GM18519 (cell line): ENCODE results near the gene INO80C.
"Not testable (repeated sequence)": the region's sequence is repeated elsewhere in the genome, so short reads cannot be mapped to it uniquely, and the experiment has no call there.

Experiments
- ATAC-seq: cut with Tn5 transposase; IDR thresholded peaks from one replicate; pipeline ENCODE4 v1.9.1; 2021; ENCODE audit warnings: mild to moderate bottlenecking, moderate library complexity; ENCODE audit not compliant: unreplicated experiment, low FRiP score

INO80C gene

GRCh38 chr18:35489913-35490490 lies 7.8 kb downstream of the INO80C start:
- no peak for ATAC-seq

DNA sequence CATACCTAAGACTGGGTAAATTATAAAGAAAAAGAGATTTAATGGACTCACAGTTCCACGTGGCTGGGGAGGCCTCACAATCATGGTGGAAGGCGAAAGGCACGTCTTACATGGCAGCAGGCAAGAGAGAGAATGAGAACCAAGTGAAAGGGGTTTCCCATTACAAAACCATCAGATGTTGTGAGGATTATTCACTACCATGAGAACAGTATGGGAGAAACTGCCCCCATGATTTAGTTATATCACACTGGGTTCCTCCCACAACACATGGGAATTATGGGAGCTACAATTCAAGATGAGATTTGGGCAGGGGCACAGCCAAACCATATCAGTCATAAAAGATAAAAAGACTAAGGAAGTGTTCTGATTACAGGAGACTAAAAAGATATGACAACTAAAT lies 8.5 kb downstream of the INO80C start:
- ATAC-seq, result not testable (repeated sequence)

DNA sequence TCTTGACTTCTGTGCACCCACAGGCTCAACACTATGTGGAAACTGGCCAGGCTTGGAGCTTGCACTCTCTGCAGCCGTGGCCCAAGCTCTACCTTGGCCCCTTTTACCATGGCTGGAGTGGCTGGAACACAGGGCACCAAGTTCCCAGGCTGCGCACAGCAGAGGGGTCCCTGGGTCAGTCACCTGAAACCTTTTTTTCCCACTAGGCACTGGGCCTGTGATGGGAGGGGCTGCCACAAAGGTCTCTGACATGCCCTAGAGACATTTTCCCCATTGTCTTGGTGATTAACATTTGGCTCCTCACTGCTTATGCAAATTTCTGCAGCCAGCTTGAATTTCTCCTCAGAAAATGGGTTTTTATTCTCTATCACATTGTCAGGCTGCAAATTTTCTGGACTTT lies 9.4 kb downstream of the INO80C start:
- ATAC-seq, result not testable (repeated sequence)

DNA sequence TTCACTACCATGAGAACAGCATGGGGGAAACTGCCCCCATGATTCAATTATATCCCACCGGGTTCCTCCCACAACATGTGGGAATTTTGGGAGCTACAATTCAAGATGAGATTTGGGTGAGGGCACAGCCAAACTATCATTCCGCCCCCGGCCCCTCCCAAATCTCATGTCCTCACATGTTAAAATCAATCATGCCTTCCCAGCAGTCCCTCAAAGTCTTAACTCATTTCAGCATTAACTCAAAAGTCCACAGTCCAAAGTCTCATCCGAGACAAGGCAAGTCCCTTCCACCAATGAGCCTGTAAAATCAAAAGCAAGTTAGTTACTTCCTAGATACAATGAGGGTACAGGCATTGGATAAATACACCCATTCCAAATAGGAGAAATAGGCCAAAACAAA lies 10.2 kb downstream of the INO80C start:
- ATAC-seq, result not testable (repeated sequence)

- ATAC-seq, result no peak
Observed at GRCh38 chr18:35485852-35486251, 11.9 kb downstream of the INO80C start.

DNA sequence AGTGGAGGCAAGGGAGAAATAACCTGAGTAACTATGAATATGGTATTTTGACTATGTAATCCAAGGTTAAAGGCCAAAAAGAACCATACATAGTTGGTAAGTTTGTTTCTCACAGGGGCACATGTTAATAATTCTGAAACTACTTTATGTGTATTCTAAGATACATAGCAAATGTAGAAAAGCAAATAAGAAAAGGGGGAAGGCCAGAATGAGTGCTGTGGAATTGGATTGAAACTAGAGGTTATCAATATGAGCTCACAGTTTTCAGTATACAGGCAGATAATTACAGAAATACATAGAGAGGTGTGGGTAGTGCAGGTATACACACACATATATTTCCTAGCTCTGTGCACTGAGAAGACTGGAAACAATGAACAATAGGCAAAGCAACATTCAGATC lies 13.7 kb downstream of the INO80C start:
- ATAC-seq, result peak; percentile 85

GRCh38 chr18:35481960-35482366 lies 15.8 kb downstream of the INO80C start:
- ATAC-seq, result no peak

GRCh38 chr18:35479911-35480586 lies 17.7 kb downstream of the INO80C start:
- ATAC-seq, result no peak

- no peak for ATAC-seq
Observed at GRCh38 chr18:35478520-35479435, 19.0 kb downstream of the INO80C start.

DNA sequence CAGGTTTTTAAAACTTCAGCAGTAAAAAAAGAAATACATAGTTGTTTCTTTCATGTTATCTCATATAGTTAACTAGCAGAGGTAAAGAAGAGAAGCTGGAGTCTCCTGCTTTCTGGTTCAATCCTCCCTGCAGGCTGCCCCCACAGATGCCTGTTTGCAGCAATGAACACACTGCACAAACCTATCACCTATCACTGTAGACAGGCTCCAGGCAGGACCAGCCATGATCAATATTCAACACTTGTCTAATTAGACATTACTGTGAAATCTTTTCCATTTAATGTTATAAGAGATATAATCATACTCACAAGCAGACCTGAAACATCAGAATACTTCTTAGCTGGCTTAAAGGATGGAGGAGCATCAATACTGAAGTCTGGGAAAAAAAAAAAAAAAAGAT lies 19.8 kb downstream of the INO80C start:
- ATAC-seq, result no peak

DNA sequence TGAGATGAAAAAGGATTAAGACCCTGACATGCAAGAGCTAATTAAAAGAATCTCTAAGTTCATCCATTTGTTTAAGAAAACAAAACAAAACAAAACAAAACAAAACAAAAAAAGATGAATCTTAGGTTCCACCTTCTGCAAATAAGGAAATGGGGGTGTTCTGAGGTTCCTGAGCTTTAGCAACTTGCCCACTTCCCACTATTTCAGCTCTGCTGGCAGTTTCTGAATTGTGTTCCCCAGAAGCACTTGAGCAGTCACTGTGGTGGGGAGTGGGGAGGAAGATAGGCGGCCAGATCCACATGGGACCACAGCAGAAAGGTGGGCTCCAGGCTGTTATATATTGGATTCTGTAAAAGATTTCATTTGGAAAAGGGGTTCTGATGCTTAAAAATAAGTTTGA lies 20.3 kb downstream of the INO80C start:
- no peak for ATAC-seq

- ATAC-seq, result no peak
Observed at GRCh38 chr18:35474884-35475283, 22.9 kb downstream of the INO80C start.

DNA sequence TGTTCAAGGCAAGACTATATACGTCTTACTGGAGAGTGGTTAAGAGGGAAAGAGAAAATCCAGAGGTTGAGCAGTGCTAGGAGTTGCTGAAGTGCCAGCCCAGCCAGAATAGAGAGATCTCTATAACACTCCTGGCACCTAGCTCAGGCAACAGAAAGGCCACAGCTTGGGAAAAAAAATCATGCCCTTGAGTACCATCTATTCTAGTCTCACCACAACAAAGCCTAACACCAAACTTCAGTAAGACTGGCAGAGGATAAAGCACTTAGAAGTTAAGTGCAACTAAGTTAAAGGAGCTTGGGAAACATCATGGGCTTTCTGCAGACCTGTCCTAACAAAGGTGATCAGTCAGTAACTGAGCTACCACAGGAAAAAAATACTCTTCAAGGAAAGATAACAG lies 24.2 kb downstream of the INO80C start:
- ATAC-seq, result no peak

- ATAC-seq, result no peak
Observed at GRCh38 chr18:35470435-35470834, 27.3 kb downstream of the INO80C start.

DNA sequence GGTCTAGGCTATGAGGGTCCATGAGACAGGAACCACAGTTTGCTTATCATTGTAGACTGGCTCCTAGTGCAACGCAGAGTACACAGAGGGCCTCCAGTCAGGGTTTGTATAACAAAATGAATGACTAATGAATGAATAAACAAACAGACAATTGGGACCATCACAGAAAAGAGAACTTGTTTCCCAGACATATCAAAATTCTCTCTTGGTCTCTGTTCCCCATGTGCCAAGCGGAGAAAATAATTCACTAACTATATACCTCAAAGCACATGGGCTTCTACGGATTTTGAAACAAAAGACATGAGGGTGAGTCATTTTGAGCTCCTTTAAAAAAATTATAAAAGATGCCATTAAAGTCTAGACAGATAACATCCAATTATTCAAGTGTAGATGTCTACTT lies 28.0 kb downstream of the INO80C start:
- ATAC-seq, result no peak

DNA sequence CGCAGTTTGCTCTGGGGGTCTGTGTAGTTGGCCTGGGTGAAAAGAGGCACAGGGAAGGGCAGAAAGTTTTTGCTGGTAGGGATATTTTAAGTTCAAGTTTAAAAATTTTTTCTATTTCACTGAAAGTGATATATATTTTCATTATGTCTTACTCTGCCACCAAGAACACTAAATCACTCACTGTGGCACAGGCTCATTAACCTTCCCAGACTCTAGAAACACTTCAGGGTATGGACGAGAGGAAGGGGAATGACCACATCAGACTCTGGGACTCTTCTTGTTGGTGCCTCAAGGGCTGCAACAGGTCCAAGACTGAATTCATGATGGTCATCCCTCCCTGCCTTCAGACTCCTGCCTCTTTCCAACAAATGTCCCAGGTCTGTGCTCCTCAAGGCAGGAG lies 29.0 kb downstream of the INO80C start:
- ATAC-seq, result no peak

- ATAC-seq, result no peak
Observed at GRCh38 chr18:35467624-35468016, 30.1 kb downstream of the INO80C start.

DNA sequence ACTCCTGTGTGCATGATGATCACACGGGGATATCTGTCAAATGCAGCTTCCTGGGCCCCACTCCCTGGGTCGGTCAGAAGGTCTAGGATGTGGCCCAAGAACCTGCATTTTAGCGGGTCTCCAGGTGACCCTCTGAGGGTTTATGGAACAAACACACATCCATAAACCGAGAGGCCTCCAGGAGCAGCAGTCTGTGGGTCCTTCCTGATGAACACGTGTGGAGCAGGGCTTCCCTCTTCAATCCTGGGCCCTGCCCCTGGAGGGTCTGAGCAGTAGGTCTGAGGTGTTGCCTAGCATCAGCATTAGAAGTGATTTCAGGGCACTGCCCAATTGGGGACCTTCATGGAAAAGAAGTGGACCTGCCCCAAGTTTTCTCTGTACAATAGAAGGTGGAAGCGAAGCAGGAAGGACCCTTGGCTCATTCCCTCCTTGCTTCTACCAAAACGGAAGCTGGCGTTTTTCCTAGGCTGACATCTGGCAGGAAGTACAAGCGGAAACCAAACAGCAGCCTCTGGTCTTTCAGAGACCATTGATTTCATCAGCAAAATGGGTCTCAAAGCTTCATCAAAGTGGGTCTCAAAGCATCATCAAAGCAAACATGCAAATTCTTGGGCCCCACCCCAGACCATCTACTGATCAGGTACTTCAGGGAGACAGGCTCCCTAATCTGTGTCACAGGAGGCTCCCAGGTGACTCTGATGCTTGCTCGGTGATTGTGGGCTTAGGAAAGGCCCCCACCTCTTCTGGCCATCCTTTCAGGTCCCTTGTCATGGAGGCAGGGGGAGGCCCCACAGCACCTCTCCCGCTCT lies 30.7 kb downstream of the INO80C start:
- ATAC-seq, result no peak

- ATAC-seq, result no peak
Observed at GRCh38 chr18:35466334-35466733, 31.4 kb downstream of the INO80C start.

GRCh38 chr18:35465329-35465728 lies 32.4 kb downstream of the INO80C start:
- ATAC-seq, result no peak

GRCh38 chr18:35464831-35465279 lies 32.9 kb downstream of the INO80C start:
- no peak for ATAC-seq
